Measurements from ENCODE around the gene DNAH14. TPM values are rescaled to one million over a fixed set of nuclear protein-coding genes. Genes with fewer than 3 reads are reported as not detected.
"Not testable (repeated sequence)": the region's sequence is repeated elsewhere in the genome, so short reads cannot be mapped to it uniquely, and the experiment has no call there.

The DNAH14 gene
- total RNA-seq, 2 experiments from 2014 or later, result 0.27 to 0.34 TPM

GRCh38 chr1:225299624-225300023 is 370.1 kb downstream of the DNAH14 start:
- Histone ChIP-seq H3K4me3 (ENCODE audit: low read length) (no peak overlapping the region), H3K9me3 (ENCODE audit: control insufficient read depth in 1 of 2, insufficient read depth in 1 of 2, low read length in 2 of 2) (peaks cover 0 to 17% of the 10 kb centered on the region in 2 experiments), H3K27ac (ENCODE audit: low read depth in 1 of 2, low read length in 2 of 2) (no peak overlapping the region), H3K4me1 (ENCODE audit: insufficient read depth, low read length) (no peaks in the 10 kb centered on the region), H3K27me3 (ENCODE audit: control insufficient read depth in 1 of 2, insufficient read depth in 2 of 2, low read length in 2 of 2) (peaks cover 0 to 7% of the 10 kb centered on the region in 2 experiments), H3K36me3 (ENCODE audit: insufficient read depth, low read length) (no peaks in the 10 kb centered on the region)
- TF ChIP-seq, protein P1, sequence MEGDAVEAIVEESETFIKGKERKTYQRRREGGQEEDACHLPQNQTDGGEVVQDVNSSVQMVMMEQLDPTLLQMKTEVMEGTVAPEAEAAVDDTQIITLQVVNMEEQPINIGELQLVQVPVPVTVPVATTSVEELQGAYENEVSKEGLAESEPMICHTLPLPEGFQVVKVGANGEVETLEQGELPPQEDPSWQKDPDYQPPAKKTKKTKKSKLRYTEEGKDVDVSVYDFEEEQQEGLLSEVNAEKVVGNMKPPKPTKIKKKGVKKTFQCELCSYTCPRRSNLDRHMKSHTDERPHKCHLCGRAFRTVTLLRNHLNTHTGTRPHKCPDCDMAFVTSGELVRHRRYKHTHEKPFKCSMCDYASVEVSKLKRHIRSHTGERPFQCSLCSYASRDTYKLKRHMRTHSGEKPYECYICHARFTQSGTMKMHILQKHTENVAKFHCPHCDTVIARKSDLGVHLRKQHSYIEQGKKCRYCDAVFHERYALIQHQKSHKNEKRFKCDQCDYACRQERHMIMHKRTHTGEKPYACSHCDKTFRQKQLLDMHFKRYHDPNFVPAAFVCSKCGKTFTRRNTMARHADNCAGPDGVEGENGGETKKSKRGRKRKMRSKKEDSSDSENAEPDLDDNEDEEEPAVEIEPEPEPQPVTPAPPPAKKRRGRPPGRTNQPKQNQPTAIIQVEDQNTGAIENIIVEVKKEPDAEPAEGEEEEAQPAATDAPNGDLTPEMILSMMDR (IDR thresholded peaks at IDR 0.05), result no peak
- Mint-ChIP-seq H3K9me3 (peaks cover 15% of the 10 kb centered on the region), H3K27me3 (peaks cover 22% of the 10 kb centered on the region), H3K4me1 (ENCODE audit: low read depth) (no peaks in the 10 kb centered on the region), H3K36me3 (ENCODE audit: low read depth) (peaks cover 8% of the 10 kb centered on the region), H3K27ac (no peak overlapping the region), H3K4me3 (no peak overlapping the region)
- intact Hi-C loops (cut with DNase I, micrococcal nuclease), result no loop called here
- ChIA-PET POLR2A (no interaction called here), CTCF (no interaction called here)
- no peak for DNase-seq
- no peak for ATAC-seq (ENCODE audit: poor library complexity)

DNA sequence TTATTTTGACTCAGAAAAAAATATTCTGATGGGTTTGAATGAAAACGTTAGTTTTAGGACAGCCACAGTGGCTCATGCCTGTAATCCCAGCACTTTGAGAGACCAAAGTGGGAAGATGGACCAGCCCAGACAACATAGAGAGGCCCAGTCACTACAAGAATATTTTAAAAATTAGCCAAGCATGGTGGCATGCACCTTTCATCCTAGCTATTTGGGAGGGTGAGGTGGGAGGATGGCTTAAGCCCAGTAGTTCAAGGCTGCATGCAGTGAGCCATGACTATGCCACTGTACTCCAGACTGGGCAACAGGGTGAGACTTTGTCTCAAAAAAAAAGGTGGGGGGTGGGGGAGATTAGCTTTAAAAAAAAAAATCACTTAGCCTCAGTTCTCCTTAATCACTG is 370.9 kb downstream of the DNAH14 start:
- no peak for ATAC-seq (ENCODE audit: poor library complexity)
- POLR2A ChIA-PET, result no interaction called here
- H3K27ac Mint-ChIP-seq, result no peak overlapping the region
- Histone ChIP-seq H3K27ac (ENCODE audit: low read depth in 1 of 2, low read length in 2 of 2) (no peak overlapping the region), H3K4me1 (ENCODE audit: insufficient read depth, low read length) (no peaks in the 10 kb centered on the region), H3K27me3 (ENCODE audit: control insufficient read depth in 1 of 2, insufficient read depth in 2 of 2, low read length in 2 of 2) (peaks cover 0 to 7% of the 10 kb centered on the region in 2 experiments), H3K36me3 (ENCODE audit: insufficient read depth, low read length) (no peaks in the 10 kb centered on the region), H3K9me3 (ENCODE audit: control insufficient read depth in 1 of 2, insufficient read depth in 1 of 2, low read length in 2 of 2) (peaks cover 0 to 17% of the 10 kb centered on the region in 2 experiments), H3K4me3 (ENCODE audit: low read length) (no peak overlapping the region)
- H3K36me3 Mint-ChIP-seq (ENCODE audit: low read depth), result peaks cover under 1% of the 10 kb centered on the region
- H3K9me3 Mint-ChIP-seq, result peaks cover 8% of the 10 kb centered on the region
- no peak overlapping the region for H3K4me3 Mint-ChIP-seq
- DNase-seq, result no peak
- TF ChIP-seq, protein P1 (IDR thresholded peaks at IDR 0.05), result no peak
- peaks cover 22% of the 10 kb centered on the region for H3K27me3 Mint-ChIP-seq
- H3K4me1 Mint-ChIP-seq (ENCODE audit: low read depth), result no peaks in the 10 kb centered on the region
- CTCF ChIA-PET, result no interaction called here
- intact Hi-C loops (cut with DNase I, micrococcal nuclease), result no loop called here

GRCh38 chr1:225304996-225305395 is 375.5 kb downstream of the DNAH14 start:
- Mint-ChIP-seq H3K9me3 (no peaks in the 10 kb centered on the region), H3K4me1 (ENCODE audit: low read depth) (no peaks in the 10 kb centered on the region), H3K27me3 (peaks cover 3% of the 10 kb centered on the region), H3K27ac (no peak overlapping the region), H3K36me3 (ENCODE audit: low read depth) (no peaks in the 10 kb centered on the region), H3K4me3 (no peak overlapping the region)
- H3K4me1 ChIP-seq (ENCODE audit: insufficient read depth, low read length), result no peaks in the 10 kb centered on the region
- no peaks in the 10 kb centered on the region for H3K9me3 ChIP-seq (ENCODE audit: control insufficient read depth in 1 of 2, insufficient read depth in 1 of 2, low read length in 2 of 2)
- no peak overlapping the region for H3K4me3 ChIP-seq (ENCODE audit: low read length)
- no peak overlapping the region for H3K27ac ChIP-seq (ENCODE audit: low read depth in 1 of 2, low read length in 2 of 2)
- CTCF ChIA-PET, result interaction anchor here (0.5 to 1.2 kb wide), 2 partner anchors 14 to 21 kb away, joined by 3 to 4 read pairs; no protein-coding TSS in a partner anchor
- ATAC-seq (ENCODE audit: poor library complexity), result no peak
- POLR2A ChIA-PET, result no interaction called here
- intact Hi-C loops (cut with DNase I, micrococcal nuclease), result no loop called here
- H3K27me3 ChIP-seq (ENCODE audit: control insufficient read depth in 1 of 2, insufficient read depth in 2 of 2, low read length in 2 of 2), result no peaks in the 10 kb centered on the region
- no peaks in the 10 kb centered on the region for H3K36me3 ChIP-seq (ENCODE audit: insufficient read depth, low read length)
- DNase-seq, result no peak
- TF ChIP-seq, protein P1 (IDR thresholded peaks at IDR 0.05), result no peak

DNA sequence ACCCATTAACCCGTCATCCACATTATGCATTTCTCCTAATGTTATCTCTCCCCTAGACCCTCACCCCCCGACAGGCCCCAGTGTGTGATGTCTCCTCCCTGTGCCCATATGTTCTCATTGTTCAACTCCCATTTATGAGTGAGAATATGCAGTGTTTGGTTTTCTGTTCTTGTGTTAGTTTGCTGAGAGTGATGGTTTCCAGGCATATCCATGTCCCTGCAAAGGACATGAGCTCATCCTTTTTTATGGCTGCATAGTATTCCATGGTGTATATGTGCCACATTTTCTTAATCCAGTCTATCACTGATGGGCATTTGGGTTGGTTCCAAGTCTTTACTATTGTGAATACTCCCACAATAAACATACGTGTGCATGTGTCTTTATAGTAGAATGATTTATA is 381.1 kb downstream of the DNAH14 start:
- H3K27ac Mint-ChIP-seq; H3K4me1 Mint-ChIP-seq (ENCODE audit: low read depth); H3K27me3 Mint-ChIP-seq; H3K27ac ChIP-seq (ENCODE audit: low read depth in 1 of 2, low read length in 2 of 2); H3K4me3 ChIP-seq (ENCODE audit: low read length); POLR2A ChIA-PET; DNase-seq; H3K27me3 ChIP-seq (ENCODE audit: control insufficient read depth in 1 of 2, insufficient read depth in 2 of 2, low read length in 2 of 2); H3K36me3 ChIP-seq (ENCODE audit: insufficient read depth, low read length); ATAC-seq (ENCODE audit: poor library complexity); H3K4me1 ChIP-seq (ENCODE audit: insufficient read depth, low read length); H3K4me3 Mint-ChIP-seq; H3K9me3 Mint-ChIP-seq; intact Hi-C loops (cut with DNase I, micrococcal nuclease); H3K9me3 ChIP-seq (ENCODE audit: control insufficient read depth in 1 of 2, insufficient read depth in 1 of 2, low read length in 2 of 2); H3K36me3 Mint-ChIP-seq (ENCODE audit: low read depth): not testable (repeated sequence)
- CTCF ChIA-PET, result interaction anchor here (0.6 kb wide), 1 partner anchor 658 kb away, joined by 3 read pairs; no protein-coding TSS in a partner anchor

Measured in CD4-positive, alpha-beta T cell (primary cell).